HG03159 (cell line): ENCODE results near the gene PPIE.

Source experiments
- ATAC-seq: cut with Tn5 transposase; IDR thresholded peaks from one replicate; pipeline ENCODE4 v1.9.1; 2021; ENCODE audit warnings: mild to moderate bottlenecking, moderate library complexity; ENCODE audit not compliant: unreplicated experiment

The PPIE gene

DNA sequence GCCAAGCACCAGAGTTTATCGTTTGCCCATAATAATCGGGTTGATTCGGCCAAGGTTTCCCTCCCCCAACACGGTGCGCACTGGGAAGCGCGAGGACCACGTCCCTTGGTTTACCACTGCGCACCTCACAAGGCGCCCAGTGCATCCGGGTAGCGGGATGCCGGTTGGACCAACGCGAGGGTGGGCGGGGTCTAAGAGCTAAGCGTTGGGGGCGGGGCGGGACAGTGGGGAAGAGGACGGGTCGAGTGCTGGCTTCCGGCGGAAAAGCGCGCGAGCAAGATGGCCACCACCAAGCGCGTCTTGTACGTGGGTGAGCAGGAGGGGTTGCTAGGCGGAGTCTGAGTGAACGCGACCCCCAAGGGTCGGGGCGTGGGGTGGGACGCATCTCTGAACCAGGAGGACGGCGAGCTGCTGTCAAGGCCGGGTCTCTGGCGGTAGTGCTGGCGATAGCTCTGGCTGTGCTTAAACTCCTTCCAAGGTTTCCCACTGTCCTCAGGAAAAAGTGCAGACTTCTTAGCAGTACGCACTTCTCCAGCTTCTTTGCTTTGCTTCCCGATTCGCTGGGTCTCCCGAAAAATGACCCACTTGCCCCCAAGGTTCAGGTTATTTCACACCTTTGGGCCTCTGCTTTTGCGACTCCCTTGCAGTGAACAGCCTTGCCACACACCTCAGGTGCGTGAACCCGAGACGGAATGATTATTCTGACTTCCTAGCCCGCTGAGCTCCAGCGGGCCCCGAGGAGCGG lies at the start of gene PPIE:
Gene PPIE (plus strand): TSS at position 261 of the 745 bp plus-strand sequence. CDS start 19 bp downstream, at position 280.
- ATAC-seq: peak; percentile 86

DNA sequence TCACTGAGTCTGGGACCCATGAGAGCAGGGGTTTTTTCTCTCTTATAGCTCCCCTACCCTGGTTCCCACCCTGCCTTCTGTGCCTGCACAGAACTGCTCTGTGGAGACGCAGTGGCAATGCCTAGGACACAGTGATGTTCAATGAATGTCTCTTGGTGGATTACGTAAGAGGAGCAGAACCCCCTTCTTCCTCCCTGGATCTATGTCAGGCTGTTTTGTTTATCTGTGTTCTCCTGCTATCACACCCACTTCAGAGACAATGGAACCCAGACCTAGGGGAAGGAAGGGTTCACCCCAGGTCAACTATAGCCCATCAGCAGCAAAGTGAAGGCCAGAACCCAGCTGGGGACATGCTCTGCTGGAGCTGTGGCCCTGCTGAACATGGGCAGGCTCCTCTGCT lies 49.5 kb upstream of the PPIE start:
- no peak for ATAC-seq

DNA sequence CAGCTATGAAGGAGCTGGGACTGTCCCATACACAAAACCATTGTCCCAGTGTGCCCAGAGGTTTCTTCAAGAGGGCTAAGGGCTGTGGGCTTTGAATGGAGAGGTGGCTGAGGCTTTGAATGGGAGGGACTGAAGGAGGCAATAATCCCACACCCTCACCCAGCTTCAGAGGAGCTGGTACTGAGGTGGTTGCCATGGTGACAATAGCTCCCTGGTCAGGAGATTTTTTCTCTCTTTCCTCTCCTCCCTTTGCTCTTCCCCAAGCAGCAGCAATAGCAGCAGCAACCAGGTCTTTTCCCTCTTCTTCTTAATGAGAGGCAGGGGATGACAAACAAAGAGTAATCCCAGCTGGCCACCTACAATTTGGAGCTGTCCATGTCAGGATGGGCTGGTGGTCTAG lies 49.0 kb upstream of the PPIE start:
- no peak for ATAC-seq

DNA sequence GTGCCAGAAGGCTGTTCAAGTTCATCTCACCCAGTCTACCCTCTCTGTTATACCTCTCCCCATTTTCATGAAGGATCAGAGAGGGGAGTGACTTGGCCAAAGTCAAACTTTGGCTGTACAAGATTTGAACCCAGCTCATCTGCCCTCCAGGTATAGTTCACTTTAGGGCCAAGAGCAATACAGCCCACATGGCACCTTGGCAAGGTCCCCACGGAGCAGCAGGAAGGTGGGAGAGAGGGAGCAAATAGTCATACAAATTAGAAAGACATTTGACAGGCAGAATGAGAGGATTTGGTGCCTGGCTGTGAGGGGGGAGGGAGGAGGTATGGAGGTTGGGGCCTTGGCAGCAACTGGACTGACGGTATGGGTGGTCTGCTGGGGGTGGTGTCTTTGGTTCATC lies 48.5 kb upstream of the PPIE start:
- no peak for ATAC-seq

DNA sequence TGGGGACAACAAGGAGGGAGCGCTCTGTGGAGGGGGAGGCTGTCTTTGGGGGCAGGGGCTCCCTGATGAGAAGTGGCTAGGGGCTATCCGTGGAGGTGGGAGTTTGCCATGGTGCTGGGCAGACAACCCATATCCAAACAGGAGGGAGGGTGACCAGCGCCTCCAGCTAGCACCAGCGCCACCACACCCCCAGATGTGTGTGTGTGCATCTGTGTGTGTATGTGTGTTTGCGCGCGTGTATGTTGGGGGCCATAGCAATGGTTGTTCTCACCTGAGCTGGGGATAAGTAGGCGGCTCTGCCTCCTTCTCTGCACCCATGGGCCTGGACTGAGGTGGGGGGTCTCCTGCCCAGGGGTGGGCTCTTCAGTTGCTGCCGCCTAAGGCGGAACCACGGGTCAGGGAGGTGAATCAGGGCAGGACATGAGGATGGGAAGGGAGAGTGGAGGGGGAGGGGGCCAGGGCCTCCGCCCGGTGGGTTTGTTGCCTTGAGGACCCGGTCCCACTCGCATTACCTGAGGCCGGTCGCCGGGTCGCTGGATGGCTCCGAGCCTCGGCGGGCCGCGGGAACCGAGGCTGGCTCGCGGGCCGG lies 47.8 kb upstream of the PPIE start:
- no peak for ATAC-seq

DNA sequence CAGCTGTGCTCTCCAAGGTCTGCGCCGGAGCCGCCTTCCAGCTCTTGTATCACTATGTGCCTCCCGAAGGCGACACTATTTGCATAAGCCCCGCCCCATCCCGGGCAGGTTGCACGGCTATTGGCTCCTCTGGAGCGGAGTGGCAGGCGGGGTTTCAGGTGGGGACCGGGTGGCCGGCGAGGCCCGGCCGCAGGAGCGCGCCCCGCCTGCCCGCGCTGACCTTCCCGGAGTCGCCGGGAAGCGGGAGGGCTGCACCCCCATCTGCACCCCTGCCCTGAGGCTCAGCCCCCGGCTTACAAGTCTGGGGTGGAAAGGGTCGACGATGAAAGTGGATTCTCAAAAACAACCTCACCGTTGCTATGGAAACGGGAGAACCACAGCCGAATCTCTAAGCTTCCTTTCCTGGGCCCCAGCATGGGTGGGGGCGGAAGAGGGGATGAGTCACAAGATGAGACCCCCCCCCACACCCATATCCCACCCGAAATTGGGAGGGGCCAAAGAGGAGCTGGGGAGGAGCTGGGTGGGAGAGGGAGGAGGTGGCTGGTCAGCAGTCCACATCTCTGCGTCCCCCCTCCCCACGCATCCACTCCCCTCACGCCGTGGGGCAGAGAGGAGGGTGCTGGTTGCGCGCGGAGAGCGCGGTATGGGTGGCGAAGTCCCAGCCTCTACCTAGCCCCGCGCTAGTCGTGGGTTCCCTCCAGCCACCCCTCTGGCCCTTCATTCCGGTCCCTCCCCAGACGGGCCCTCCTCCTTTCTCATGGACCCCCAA lies 47.1 kb upstream of the PPIE start, which contains the start of gene HPCAL4:
Gene HPCAL4 (minus strand): TSS at position 51 of the 769 bp plus-strand sequence. CDS start 6,830 bp downstream, outside the sequence.
- ATAC-seq: peak; percentile 81

DNA sequence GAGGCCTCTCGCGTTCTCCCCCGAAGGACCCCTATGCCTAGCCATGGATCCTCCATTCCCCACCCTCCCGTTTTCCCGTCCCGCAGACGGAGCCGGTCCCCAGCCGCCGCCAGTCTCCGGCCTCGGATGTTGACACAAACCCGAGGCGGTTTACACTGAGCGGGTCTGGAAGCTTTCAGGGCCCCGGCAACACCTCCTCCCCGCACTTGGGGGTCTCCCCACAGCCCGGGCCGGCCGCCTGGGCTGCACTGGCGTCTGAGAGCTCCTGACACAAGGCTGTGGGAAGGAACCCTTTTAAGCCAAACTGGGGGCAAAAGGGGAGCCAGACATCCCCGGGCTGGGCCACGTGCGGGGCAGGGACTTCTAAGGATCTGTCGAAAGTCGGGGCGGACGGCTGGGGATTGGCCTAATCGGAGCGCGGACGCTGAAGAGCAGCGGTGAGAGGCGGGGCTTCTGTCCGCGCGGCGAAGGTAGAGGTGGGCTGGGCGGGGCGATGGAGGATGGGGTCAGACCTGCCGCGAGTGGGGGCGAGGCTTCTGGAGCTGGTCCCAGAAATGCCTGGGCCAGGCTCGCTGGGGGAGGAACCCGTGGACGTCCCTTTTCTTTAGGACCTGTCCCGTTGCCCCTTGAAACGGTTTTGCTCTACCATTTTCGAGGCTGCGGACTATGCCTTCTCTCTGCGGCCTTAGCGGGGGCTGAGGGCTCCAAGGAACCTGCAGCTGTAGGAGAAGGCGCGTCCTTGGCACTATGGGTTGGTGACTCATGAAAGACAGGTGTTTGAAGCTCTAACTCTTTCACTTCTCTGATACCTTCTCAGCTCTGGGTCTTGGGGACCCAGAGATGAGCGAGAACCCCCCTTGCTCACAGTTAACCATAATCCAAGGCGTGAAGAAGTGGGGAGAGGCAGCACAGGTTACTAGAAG lies 46.3 kb upstream of the PPIE start:
- no peak for ATAC-seq

DNA sequence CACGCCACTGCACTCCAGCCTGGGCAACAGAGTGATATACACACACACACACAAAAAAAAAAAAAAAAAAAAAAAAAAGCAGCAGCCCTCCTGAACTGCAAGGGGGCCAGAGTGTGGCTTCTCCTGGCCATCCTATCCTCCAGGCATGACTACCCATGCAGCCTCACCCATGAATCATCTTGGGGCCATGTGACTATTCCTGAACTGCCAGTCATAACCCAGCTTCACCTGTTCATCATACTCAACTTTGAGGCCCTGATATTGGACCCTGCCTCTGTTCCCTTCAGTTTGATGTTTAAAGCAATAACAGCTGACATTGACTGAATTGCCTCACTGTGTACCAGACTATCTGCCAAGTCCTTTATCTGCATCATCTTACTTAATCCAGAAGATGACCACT lies 44.7 kb upstream of the PPIE start:
- no peak for ATAC-seq

DNA sequence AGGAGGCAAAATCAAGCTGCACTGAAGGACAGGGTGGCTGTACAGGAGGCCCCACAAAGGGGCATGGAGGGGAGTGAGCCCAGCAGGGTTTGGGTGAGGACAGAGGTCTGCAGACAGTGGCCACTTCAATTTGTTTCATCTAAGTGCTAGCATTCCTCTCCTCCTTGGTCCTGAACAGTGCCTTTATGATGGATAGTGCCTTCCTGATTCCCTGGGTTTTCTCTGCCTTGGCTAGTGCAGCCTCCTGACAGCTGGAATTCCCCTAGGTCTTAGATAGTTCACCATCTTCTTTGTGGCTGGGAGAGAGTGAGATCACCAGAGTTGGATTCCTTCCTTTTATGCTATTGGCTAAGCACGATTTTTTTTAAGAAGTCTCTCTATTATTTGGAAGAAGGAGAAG lies 43.7 kb upstream of the PPIE start:
- ATAC-seq: no peak

DNA sequence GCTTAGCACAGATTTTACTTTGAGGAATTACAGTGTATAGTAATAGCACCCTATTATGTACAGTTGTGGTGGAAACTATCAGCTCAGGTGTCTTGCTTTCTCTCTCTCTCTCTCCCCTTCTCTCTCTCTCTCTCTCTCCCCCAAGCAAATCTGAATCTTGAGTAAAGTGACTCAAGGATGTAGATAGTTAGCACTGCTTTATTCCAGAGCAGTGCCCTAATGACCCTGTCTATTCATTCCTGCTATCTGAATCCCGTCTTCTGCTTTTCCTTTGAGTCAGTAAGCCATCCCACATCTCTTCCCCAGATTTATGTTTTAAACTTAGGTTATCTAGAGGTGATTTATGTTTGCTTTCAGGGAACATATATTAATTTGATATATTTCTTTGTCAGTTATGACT lies 42.2 kb upstream of the PPIE start:
- no peak for ATAC-seq

DNA sequence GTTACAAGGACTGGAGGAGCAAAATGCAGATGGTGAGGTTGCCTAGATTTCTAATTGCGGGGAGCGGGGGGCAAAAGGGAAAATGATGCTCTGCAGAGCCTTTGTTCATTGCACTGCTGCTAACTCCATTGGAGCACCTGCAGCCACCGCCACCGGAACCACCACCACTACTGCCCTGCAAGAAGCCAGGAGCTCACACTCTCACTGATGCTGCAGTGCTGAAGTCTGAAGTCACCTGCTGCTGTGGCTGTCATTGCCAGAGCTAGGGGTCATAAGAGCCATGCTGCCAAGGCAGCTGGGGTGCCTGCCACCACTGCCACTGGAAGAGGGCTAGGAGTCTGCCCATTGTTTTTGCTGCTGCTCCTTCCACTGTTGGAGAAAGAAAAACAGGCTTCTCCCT lies 40.1 kb upstream of the PPIE start:
- ATAC-seq: no peak

DNA sequence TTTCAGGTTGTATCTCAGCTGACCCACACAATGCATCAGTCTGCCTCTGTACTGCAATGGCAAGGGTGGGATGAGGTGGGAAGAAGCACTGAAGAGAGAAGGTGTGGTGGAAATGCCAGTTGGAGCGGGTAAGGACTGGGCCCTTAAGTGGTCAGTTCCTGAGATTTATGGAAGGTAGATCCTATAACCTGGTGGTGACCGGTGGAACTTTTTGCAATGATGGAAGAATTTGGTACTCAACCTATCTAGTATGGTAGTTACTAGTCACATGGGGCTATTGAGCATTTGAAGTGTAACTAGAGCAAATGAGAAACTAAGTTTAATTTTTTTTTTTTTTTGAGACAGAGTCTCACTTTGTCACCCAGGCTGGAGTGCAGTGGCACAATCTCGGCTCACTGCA lies 39.3 kb upstream of the PPIE start:
- no peak for ATAC-seq

DNA sequence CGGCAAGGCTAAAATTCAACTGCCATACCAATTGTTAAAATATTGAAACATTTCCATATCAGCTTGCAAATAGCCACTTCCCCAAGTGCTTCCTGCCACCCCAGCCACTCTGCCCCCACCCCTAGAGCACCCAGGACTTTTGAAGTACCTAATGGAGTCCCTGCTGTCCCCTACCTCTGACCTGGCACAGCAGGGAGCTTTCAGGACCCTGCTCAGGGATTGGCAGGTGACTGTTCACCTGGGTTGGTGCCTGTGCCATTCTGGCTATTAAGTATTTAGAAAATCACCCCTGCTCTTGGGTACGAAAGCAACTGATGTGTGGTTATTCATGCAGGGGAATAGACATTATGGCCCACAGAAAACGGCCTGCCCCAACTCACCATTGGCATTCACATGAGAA lies 38.3 kb upstream of the PPIE start:
- ATAC-seq: no peak

DNA sequence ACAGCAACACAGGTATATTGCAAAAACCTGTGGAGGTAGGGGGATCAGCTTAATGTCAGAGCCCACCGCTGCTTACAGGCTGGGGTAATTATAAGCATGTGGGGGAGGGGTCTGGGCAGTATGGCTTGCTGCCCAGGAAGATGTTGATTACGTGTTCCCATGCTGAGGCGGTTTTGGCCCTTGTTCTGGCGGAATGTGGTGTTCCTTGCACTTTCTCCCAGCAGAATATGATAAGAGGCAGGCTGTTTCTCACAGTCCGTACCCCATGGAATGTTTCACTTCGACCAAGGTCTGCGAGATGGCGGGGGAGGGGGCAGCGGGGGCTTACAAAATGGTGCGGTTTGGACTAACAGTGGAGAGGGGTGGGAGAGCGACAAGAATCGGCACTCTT lies 37.6 kb upstream of the PPIE start:
- ATAC-seq: no peak

DNA sequence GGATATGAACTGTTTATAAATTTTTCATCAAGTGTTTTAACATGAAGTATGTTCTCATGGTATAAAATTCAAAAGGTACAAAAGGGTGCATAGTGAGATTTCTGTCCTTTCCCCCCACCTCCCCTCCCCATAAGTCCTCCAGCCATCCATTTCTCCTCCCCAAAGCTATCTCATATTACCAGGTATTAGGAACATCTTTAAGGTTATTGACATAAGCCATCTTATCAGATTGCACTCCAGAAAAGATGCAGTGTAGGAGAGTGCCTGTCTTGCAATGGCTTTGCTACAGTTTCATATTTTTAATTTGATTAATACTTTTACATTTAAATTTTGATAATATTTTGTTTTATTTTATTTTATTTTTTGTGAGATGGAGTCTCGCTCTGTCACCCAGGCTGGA lies 33.9 kb upstream of the PPIE start:
- ATAC-seq: no peak

DNA sequence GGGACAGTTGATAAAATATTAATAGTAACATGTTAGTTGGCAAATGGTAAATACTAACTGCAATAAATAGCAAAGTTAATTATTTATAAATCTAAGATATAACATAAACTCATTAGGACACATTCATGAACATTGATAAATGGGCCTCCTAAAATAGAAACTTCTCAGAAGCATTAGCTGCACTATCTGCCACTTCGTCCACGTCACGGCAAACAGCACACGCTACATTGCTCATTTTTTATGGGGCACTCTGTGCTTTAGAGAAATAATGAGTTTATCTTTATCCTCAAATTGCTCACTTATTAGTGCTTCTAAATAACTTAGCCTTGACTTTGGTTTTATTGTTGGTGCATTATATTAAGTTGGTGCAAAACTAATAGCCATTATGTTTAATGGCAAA lies 31.2 kb upstream of the PPIE start:
- no peak for ATAC-seq

DNA sequence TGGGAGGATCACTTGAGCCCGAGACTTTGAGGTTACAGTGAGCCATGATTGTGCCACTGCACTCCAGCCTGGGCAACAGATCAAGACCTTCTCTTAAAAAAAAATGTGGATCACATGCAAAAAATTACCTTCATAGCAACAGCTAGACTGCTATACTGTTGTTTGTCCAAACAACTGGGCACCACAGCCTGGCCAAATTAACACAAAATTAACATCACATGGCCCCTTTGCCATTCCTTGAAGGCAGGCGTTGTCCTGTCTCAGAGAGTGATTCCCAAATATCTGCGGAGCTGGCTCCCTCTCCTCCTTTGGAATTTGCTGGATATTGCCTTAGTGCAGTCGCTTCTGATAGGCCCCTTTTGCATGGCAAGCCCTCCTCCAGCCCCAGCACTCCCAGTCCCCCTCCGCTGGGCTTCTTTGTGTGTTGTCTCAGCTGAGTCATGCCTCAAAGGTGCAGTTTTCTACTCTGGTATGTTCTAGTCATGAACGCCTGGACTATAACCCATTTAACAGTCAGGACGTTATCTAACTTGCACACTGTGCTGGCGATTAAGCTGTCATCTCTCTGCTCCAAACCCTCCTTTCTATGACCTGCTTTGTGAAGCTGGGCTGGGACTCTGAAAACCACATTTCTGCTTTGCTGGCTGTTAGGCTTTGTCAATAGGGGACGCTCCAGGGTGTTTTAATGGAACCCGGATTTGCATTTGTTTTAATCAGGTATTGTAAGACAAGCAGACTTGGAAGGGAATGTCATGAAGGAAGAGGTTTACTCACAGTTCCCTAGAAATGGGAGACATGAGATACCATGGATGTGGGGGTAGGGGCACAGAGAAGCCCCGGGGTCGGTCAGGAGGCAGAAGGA lies 27.3 kb upstream of the PPIE start:
- no peak for ATAC-seq

DNA sequence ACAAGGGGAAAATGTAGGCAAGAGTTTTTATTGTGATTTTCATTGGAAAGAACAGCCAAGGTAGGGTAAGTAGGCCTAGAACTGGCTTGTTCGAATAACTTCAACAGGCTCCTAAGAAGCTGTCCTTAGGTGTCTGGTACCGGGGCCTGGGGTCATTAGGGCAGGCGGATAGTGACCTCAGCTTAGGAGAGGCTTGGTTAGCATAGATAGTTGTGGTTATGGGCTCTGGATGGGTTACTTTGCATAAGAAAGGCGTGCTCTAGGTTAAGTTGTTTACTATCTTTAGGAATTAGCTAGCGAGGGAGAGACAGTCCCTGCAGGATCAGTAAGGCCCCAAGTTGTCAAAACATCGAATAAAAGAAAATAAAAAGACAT lies 26.7 kb upstream of the PPIE start:
- ATAC-seq: no peak

DNA sequence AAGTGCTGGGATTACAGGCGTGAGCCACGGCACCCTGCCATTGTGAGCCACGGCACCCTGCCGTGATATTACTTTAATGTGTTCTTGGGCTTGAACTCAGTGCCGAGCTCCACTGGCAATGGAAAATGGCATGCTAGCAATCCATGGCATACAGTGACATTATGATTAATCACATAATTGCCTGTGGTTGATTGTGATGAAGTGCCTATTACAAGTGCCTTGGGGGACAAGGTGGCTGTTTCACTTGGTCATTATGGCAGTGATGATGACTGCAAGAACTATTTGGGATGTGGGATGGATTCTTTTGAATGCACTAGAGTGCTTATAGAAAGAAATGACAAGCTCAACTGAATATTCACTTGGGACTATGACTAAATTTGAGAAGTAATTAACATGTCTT lies 25.1 kb upstream of the PPIE start:
- ATAC-seq: no peak

DNA sequence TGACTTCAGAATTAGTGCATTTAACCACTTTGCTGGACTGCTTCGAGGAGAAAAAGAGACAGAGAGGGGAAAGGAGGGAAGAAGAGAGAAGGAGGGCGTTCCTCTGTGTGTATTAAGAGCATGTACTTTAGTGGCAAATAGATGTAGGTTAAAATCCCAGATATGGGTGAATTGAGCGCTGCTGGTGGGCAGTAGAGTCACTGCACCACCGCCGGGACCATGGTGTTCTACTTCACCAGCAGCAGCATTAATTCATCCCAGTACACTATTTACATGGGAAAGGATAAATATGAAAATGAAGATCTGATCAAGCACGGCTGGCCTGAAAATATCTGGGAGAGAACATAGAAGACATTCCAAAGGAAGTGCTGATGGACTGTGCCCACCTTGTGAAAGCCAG lies 20.9 kb upstream of the PPIE start:
- no peak for ATAC-seq
